VCaP (cell line): ENCODE measurements around the gene FARP2.

Experiments
- H3K27ac ChIP-seq: fragments of 450-650 bp; 2 replicates; pipeline ENCODE4 v1.5.1; 2017
- CTCF ChIP-seq: fragments of 450-650 bp; conservative IDR thresholded peaks from 2 replicates; pipeline ENCODE4 v1.5.1; 2017; ENCODE audit warnings: mild to moderate bottlenecking, moderate library complexity

FARP2 gene

DNA sequence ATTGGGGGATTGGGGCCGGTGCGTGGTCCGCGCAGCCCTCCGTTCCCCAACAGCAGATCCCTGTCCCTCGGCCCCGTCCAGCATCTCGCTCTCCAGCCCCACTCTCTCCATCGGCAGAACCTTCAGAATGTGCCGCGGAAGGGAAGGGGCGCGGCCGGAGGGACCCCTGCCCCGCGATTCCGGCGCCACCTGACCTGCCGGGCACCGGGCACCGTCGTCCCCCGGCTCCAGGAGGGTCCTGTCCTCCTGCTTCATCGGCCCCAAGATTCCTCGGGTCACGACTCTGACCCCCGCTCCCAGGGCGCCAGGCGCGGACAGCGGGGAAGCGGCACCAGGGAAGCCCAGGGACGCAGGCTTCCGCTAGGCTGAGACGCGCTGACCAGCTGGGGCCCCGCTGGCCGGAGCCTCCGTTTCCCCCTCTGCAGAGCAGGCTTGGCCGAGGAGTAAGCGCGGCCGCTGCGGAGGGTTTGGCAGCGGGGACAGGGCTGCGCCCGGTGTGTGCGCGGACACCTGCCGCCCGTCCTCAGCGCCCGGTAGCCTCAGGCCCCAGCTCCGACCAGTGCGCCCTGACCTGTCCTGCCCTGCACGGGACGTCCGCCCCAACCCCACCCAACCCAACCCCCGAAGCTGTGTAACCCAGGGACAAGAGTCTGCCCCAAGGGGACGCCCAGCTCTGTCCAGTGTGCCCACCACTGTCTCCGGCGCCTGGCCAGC, 185.6 kb downstream of the FARP2 start:
- TF ChIP-seq CTCF, result no peak
- no peak overlapping the region; the same call in 1 of the 2 replicates for H3K27ac ChIP-seq

GRCh38 chr2:241542278-241542605, 186.2 kb downstream of the FARP2 start:
- TF ChIP-seq CTCF, result no peak
- no peak overlapping the region; the same call in 1 of the 2 replicates for H3K27ac ChIP-seq
